Loucy (cell line): ENCODE data around the gene ADAMTS6.

ENCODE experiments used
- H2AFZ ChIP-seq: fragments of 200-600 bp; sonication (generic); 2 replicates; pipeline ENCODE4 v1.6.0; 2016; ENCODE audit warnings: antibody characterized with exemption, mild to moderate bottlenecking, low read length, moderate library complexity
- H3F3A ChIP-seq: fragments of 200-600 bp; 2 replicates; pipeline ENCODE4 v1.6.0; 2016; ENCODE audit warnings: antibody characterized with exemption, low read depth, mild to moderate bottlenecking
- H3K27me3 ChIP-seq: fragments of 200-600 bp; sonication (generic); 2 replicates; pipeline ENCODE4 v1.6.1; 2014; ENCODE audit warnings: low read length, mild to moderate bottlenecking; ENCODE audit not compliant: insufficient read depth, poor library complexity, severe bottlenecking
- H3K36me3 ChIP-seq: fragments of 200-600 bp; sonication (generic); 2 replicates; pipeline ENCODE4 v1.6.1; 2016; ENCODE audit warnings: low read length; ENCODE audit not compliant: insufficient read depth
- H3K4me1 ChIP-seq: fragments of 200-600 bp; sonication (generic); 2 replicates; pipeline ENCODE4 v1.5.1; 2014; ENCODE audit warnings: low read length, mild to moderate bottlenecking; ENCODE audit not compliant: insufficient read depth, poor library complexity, severe bottlenecking
- H3K4me2 ChIP-seq: fragments of 200-600 bp; sonication (generic); 2 replicates; pipeline ENCODE4 v1.6.0; 2014; ENCODE audit warnings: antibody characterized with exemption, low read length, low read depth, mild to moderate bottlenecking; ENCODE audit not compliant: poor library complexity, severe bottlenecking
- H3K4me3 ChIP-seq: fragments of 200-600 bp; sonication (generic); 2 replicates; pipeline ENCODE4 v1.5.1; 2014; ENCODE audit warnings: low read length, mild to moderate bottlenecking, mixed read lengths; ENCODE audit not compliant: poor library complexity, severe bottlenecking
- H3K79me2 ChIP-seq: fragments of 200-600 bp; sonication (generic); 2 replicates; pipeline ENCODE4 v1.6.1; 2014; ENCODE audit warnings: low read length; ENCODE audit not compliant: insufficient read depth
- H3K9ac ChIP-seq: fragments of 200-600 bp; sonication (generic); 2 replicates; pipeline ENCODE4 v1.6.0; 2014; ENCODE audit warnings: mild to moderate bottlenecking, low read depth, low read length, moderate library complexity; ENCODE audit not compliant: poor library complexity, severe bottlenecking
- H3K9me2 ChIP-seq: fragments of 200-600 bp; sonication (generic); replicated peaks from 2 replicates; pipeline ENCODE4 v1.6.1; 2016; ENCODE audit warnings: low read depth, low read length, mixed read lengths
- H3K9me3 ChIP-seq: fragments of 200-600 bp; sonication (generic); 2 replicates; pipeline ENCODE4 v1.6.1; 2014; ENCODE audit warnings: mild to moderate bottlenecking, antibody characterized with exemption, low read length, low read depth; ENCODE audit not compliant: insufficient read depth
- H4K20me1 ChIP-seq: fragments of 200-600 bp; sonication (generic); 2 replicates; pipeline ENCODE4 v1.6.0; 2014; ENCODE audit warnings: antibody characterized with exemption, low read length, mild to moderate bottlenecking; ENCODE audit not compliant: insufficient read depth, poor library complexity, severe bottlenecking
- EZH2phosphoT487 ChIP-seq: fragments of 200-600 bp; IDR thresholded peaks from 2 replicates; pipeline ENCODE4 v1.6.1; 2018; ENCODE audit warnings: antibody characterized with exemption, mild to moderate bottlenecking, moderate library complexity, borderline replicate concordance
- TF ChIP-seq, protein P1 (sequence below): fragments of 200-600 bp; sonication (generic); conservative IDR thresholded peaks from 2 replicates; pipeline ENCODE4 v1.5.1; 2014; ENCODE audit warnings: mild to moderate bottlenecking, antibody characterized with exemption, low read length

ADAMTS6 gene

GRCh38 chr5:65364907-65365306 lies 116.8 kb downstream of the ADAMTS6 start:
- H3K36me3 ChIP-seq = no peaks in the 10 kb centered on the region
- H3K9ac ChIP-seq = no peak overlapping the region
- no peak overlapping the region for H3K4me3 ChIP-seq
- no peaks in the 10 kb centered on the region for H3K4me1 ChIP-seq
- H3F3A ChIP-seq = no peaks in the 10 kb centered on the region
- no peaks in the 10 kb centered on the region for H3K79me2 ChIP-seq
- no peak overlapping the region for H2AFZ ChIP-seq
- no peaks in the 10 kb centered on the region for H3K9me3 ChIP-seq
- H3K4me2 ChIP-seq = no peak overlapping the region
- H4K20me1 ChIP-seq = no peaks in the 10 kb centered on the region
- H3K9me2 ChIP-seq = no peaks in the 10 kb centered on the region
- no peaks in the 10 kb centered on the region for H3K27me3 ChIP-seq
- no peak for TF ChIP-seq EZH2phosphoT487
- TF ChIP-seq, protein P1, sequence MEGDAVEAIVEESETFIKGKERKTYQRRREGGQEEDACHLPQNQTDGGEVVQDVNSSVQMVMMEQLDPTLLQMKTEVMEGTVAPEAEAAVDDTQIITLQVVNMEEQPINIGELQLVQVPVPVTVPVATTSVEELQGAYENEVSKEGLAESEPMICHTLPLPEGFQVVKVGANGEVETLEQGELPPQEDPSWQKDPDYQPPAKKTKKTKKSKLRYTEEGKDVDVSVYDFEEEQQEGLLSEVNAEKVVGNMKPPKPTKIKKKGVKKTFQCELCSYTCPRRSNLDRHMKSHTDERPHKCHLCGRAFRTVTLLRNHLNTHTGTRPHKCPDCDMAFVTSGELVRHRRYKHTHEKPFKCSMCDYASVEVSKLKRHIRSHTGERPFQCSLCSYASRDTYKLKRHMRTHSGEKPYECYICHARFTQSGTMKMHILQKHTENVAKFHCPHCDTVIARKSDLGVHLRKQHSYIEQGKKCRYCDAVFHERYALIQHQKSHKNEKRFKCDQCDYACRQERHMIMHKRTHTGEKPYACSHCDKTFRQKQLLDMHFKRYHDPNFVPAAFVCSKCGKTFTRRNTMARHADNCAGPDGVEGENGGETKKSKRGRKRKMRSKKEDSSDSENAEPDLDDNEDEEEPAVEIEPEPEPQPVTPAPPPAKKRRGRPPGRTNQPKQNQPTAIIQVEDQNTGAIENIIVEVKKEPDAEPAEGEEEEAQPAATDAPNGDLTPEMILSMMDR = no peak

DNA sequence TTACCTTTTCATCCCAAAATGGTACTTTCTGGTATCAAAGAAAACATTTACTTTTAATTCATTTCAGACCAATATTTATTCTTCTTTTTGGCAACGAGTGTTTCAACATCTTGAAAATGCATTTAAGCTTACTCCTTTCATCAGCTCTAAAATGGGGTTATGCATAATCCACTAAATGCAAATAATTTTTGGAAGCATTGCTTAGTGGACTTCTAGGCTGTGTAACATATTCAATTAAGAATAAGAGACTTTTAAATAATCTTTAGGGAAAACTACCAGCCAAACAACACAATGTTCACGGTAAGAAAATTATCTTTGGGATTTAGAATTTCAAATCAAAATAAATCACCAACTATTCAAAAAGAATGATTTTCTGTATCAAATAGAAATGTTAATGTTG lies 118.2 kb downstream of the ADAMTS6 start:
- Histone ChIP-seq H3K79me2 (no peaks in the 10 kb centered on the region), H4K20me1 (no peaks in the 10 kb centered on the region), H3K27me3 (no peaks in the 10 kb centered on the region), H3K9me3 (no peaks in the 10 kb centered on the region), H3K4me2 (no peak overlapping the region), H3K9me2 (no peaks in the 10 kb centered on the region), H3K4me1 (no peaks in the 10 kb centered on the region), H3K9ac (no peak overlapping the region), H3K36me3 (no peaks in the 10 kb centered on the region), H3F3A (no peaks in the 10 kb centered on the region), H3K4me3 (no peak overlapping the region), H2AFZ (no peak overlapping the region)
- TF ChIP-seq, protein P1 = no peak

GRCh38 chr5:65359981-65360380 lies 121.7 kb downstream of the ADAMTS6 start:
- no peaks in the 10 kb centered on the region for H3K36me3 ChIP-seq
- H3K9me3 ChIP-seq = no peaks in the 10 kb centered on the region
- H3K27me3 ChIP-seq = no peaks in the 10 kb centered on the region
- no peaks in the 10 kb centered on the region for H3K79me2 ChIP-seq
- no peak for TF ChIP-seq EZH2phosphoT487
- TF ChIP-seq, protein P1 = no peak
- H3F3A ChIP-seq = no peaks in the 10 kb centered on the region
- H2AFZ ChIP-seq = no peak overlapping the region
- no peak overlapping the region for H3K9ac ChIP-seq
- no peak overlapping the region for H3K4me2 ChIP-seq
- no peak overlapping the region for H3K4me3 ChIP-seq
- no peaks in the 10 kb centered on the region for H3K4me1 ChIP-seq
- no peaks in the 10 kb centered on the region for H4K20me1 ChIP-seq
- no peaks in the 10 kb centered on the region for H3K9me2 ChIP-seq
